NB4 (cell line): ENCODE data around the gene ATP6V1G3.

Source experiments
- DNase-seq: peaks from one replicate; pipeline ENCODE4 v3.0.0; 2010; ENCODE audit warnings: low read depth
- H3K4me3 ChIP-seq: one replicate; pipeline ENCODE4 v1.5.1; 2011; ENCODE audit warnings: mild to moderate bottlenecking, low read depth, low read length, moderate library complexity
- MYC ChIP-seq: IDR thresholded peaks from 2 replicates; pipeline ENCODE4 v1.6.1; 2011; ENCODE audit warnings: low read depth, low read length
- POLR2A ChIP-seq: IDR thresholded peaks from 2 replicates; pipeline ENCODE4 v1.6.1; 2011; ENCODE audit warnings: mild to moderate bottlenecking; ENCODE audit not compliant: insufficient read length; ENCODE audit errors: extremely low read depth
- TF ChIP-seq, protein P1 (sequence below): IDR thresholded peaks from 2 replicates; pipeline ENCODE4 v1.6.1; 2011; ENCODE audit warnings: low read depth, low read length
- TF ChIP-seq, protein P2 (sequence below): IDR thresholded peaks from one replicate; pipeline ENCODE4 v1.5.1; 2012; ENCODE audit warnings: low read depth, low read length

Gene ATP6V1G3

DNA sequence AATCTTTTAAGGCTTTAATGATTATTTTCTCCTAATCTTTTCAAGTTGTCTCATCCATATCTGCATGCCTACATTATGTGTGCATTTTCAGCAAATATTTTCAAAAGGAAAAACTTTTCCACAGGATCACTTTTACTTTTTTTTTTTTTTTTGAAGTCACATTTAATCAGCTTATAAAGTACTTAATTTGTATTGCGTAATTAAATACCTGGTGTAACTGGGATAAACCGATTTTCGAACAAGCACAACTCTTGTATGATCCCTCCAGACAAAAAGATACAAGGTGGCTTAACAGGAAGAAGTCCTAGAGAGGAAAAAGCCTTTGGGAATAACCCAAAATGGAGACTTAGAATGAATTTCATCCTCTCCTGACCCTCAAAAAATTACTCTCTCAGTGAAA is 1.3 kb upstream of the ATP6V1G3 start:
- DNase-seq, result no peak
- no peak overlapping the region for H3K4me3 ChIP-seq
- TF ChIP-seq, protein P1, sequence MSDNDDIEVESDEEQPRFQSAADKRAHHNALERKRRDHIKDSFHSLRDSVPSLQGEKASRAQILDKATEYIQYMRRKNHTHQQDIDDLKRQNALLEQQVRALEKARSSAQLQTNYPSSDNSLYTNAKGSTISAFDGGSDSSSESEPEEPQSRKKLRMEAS, result no peak
- TF ChIP-seq, protein P2, sequence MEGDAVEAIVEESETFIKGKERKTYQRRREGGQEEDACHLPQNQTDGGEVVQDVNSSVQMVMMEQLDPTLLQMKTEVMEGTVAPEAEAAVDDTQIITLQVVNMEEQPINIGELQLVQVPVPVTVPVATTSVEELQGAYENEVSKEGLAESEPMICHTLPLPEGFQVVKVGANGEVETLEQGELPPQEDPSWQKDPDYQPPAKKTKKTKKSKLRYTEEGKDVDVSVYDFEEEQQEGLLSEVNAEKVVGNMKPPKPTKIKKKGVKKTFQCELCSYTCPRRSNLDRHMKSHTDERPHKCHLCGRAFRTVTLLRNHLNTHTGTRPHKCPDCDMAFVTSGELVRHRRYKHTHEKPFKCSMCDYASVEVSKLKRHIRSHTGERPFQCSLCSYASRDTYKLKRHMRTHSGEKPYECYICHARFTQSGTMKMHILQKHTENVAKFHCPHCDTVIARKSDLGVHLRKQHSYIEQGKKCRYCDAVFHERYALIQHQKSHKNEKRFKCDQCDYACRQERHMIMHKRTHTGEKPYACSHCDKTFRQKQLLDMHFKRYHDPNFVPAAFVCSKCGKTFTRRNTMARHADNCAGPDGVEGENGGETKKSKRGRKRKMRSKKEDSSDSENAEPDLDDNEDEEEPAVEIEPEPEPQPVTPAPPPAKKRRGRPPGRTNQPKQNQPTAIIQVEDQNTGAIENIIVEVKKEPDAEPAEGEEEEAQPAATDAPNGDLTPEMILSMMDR, result no peak
- TF ChIP-seq MYC (no peak), POLR2A (no peak)

- TF ChIP-seq, protein P2, result no peak
- TF ChIP-seq POLR2A, result no peak
- no peak for TF ChIP-seq MYC
- TF ChIP-seq, protein P1, result no peak
- no peak for DNase-seq
- no peak overlapping the region for H3K4me3 ChIP-seq
Measured at GRCh38 chr1:198538579-198539364, 1.7 kb downstream of the ATP6V1G3 start.

GRCh38 chr1:198535631-198536030 is 4.8 kb downstream of the ATP6V1G3 start:
- H3K4me3 ChIP-seq, result no peak overlapping the region
- TF ChIP-seq, protein P2, result no peak
- TF ChIP-seq, protein P1, result no peak
- TF ChIP-seq POLR2A (no peak), MYC (no peak)

GRCh38 chr1:198534548-198535418 is 5.7 kb downstream of the ATP6V1G3 start:
- DNase-seq, result peak; percentile 15
- TF ChIP-seq, protein P1, result no peak
- TF ChIP-seq POLR2A (no peak), MYC (no peak)
- TF ChIP-seq, protein P2, result no peak
- no peak overlapping the region for H3K4me3 ChIP-seq

More at GRCh38 chr1:198535631-198536030, 4.8 kb downstream of the ATP6V1G3 start:
- DNase-seq, result peak; percentile 23

GRCh38 chr1:198531891-198532290 is 8.6 kb downstream of the ATP6V1G3 start:
- TF ChIP-seq POLR2A (no peak), MYC (no peak)
- TF ChIP-seq, protein P1, result no peak
- TF ChIP-seq, protein P2, result no peak
- H3K4me3 ChIP-seq, result no peak overlapping the region
- DNase-seq, result no peak
